ENCODE data around the gene ERC1.
"Not testable (repeated sequence)": the region's sequence is repeated elsewhere in the genome, so short reads cannot be mapped to it uniquely, and the experiment has no call there.

The ERC1 gene

GRCh38 chr12:1189163-1189562 is 198.1 kb downstream of the ERC1 start:
- DNase-seq (ENCODE audit: low spot score), result no peak

- no peak for DNase-seq (ENCODE audit: low spot score)
Measured at GRCh38 chr12:1195513-1195912, 204.5 kb downstream of the ERC1 start.

- no peak for DNase-seq (ENCODE audit: low spot score)
Measured at GRCh38 chr12:1197264-1198018, 206.4 kb downstream of the ERC1 start.

- not testable (repeated sequence) for DNase-seq (ENCODE audit: low spot score)
Measured at GRCh38 chr12:1198854-1199253, 207.8 kb downstream of the ERC1 start.

- DNase-seq (ENCODE audit: low spot score), result no peak
Measured at GRCh38 chr12:1199700-1200099, 208.7 kb downstream of the ERC1 start.

GRCh38 chr12:1201030-1201429 is 210.0 kb downstream of the ERC1 start:
- DNase-seq (ENCODE audit: low spot score), result no peak

- no peak for DNase-seq (ENCODE audit: low spot score)
Measured at GRCh38 chr12:1201886-1202285, 210.9 kb downstream of the ERC1 start.

GRCh38 chr12:1203735-1204019 is 212.7 kb downstream of the ERC1 start:
- DNase-seq (ENCODE audit: low spot score), result no peak

- no peak for DNase-seq (ENCODE audit: low spot score)
Measured at GRCh38 chr12:1204581-1205121, 213.6 kb downstream of the ERC1 start.

GRCh38 chr12:1205512-1206060 is 214.6 kb downstream of the ERC1 start:
- no peak for DNase-seq (ENCODE audit: low spot score)

- no peak for DNase-seq (ENCODE audit: low spot score)
Measured at GRCh38 chr12:1206118-1206734, 215.2 kb downstream of the ERC1 start.

- DNase-seq (ENCODE audit: low spot score), result no peak
Measured at GRCh38 chr12:1207276-1207675, 216.3 kb downstream of the ERC1 start.

GRCh38 chr12:1208719-1209118 is 217.7 kb downstream of the ERC1 start:
- DNase-seq (ENCODE audit: low spot score), result not testable (repeated sequence)

- no peak for DNase-seq (ENCODE audit: low spot score)
Measured at GRCh38 chr12:1212526-1212925, 221.5 kb downstream of the ERC1 start.

- DNase-seq (ENCODE audit: low spot score), result no peak
Measured at GRCh38 chr12:1213205-1213604, 222.2 kb downstream of the ERC1 start.

- DNase-seq (ENCODE audit: low spot score), result no peak
Measured at GRCh38 chr12:1213618-1214205, 222.7 kb downstream of the ERC1 start.

GRCh38 chr12:1216560-1216959 is 225.5 kb downstream of the ERC1 start:
- no peak for DNase-seq (ENCODE audit: low spot score)

- no peak for DNase-seq (ENCODE audit: low spot score)
Measured at GRCh38 chr12:1217191-1217949, 226.3 kb downstream of the ERC1 start.

- no peak for DNase-seq (ENCODE audit: low spot score)
Measured at GRCh38 chr12:1218369-1218768, 227.3 kb downstream of the ERC1 start.

GRCh38 chr12:1220127-1221092 is 229.4 kb downstream of the ERC1 start:
- no peak for DNase-seq (ENCODE audit: low spot score)
